Aorta (tissue), 5 donors: ENCODE data around the gene C3orf18. TPM values are rescaled to one million over a fixed set of nuclear protein-coding genes. Genes with fewer than 3 reads are reported as not detected.
"Not testable (repeated sequence)": the region's sequence is repeated elsewhere in the genome, so short reads cannot be mapped to it uniquely, and the experiment has no call there.

Experiments used
- ATAC-seq: fragments of 200-7000 bp; cut with Tn5 transposase; one replicate; pipeline ENCODE4 v1.9.1; 2022; ENCODE audit warnings: moderate library complexity; ENCODE audit not compliant: low FRiP score
- DNase-seq, 2 donors: peaks; one replicate each; pipeline ENCODE4 v3.0.0-alpha.2; 2020
- H3K27ac ChIP-seq, 2 donors: one replicate each; pipeline ENCODE4 v1.5.1; 2013; ENCODE audit warnings: low read length in 2 of 2, mild to moderate bottlenecking in 2 of 2, moderate library complexity in 2 of 2, control low read depth in 1 of 2, inconsistent platforms in 1 of 2, low read depth in 1 of 2
- H3K27me3 ChIP-seq, 2 donors: one replicate each; pipeline ENCODE4 v1.6.1; 2013; ENCODE audit warnings: control low read depth in 1 of 2, low read length in 1 of 2, mild to moderate bottlenecking in 1 of 2, moderate library complexity in 1 of 2; ENCODE audit not compliant: insufficient read depth in 2 of 2, control insufficient read depth in 1 of 2
- H3K36me3 ChIP-seq, 2 donors: one replicate each; pipeline ENCODE4 v1.6.1; 2013; ENCODE audit warnings: control low read depth in 1 of 2, low read length in 1 of 2, mild to moderate bottlenecking in 1 of 2; ENCODE audit not compliant: insufficient read depth in 2 of 2, control insufficient read depth in 1 of 2
- H3K4me1 ChIP-seq, 2 donors: one replicate each; pipeline ENCODE4 v1.6.1; 2013; ENCODE audit warnings: low read length in 2 of 2, control low read depth in 1 of 2, mild to moderate bottlenecking in 1 of 2, moderate library complexity in 1 of 2; ENCODE audit not compliant: insufficient read depth in 2 of 2, control insufficient read depth in 1 of 2
- H3K4me3 ChIP-seq, 2 donors: one replicate each; pipeline ENCODE4 v1.5.1; 2013; ENCODE audit warnings: low read length in 2 of 2, control low read depth in 1 of 2, mild to moderate bottlenecking in 1 of 2
- H3K9me3 ChIP-seq: one replicate; pipeline ENCODE4 v1.6.1; 2013; ENCODE audit warnings: mild to moderate bottlenecking, low read length; ENCODE audit not compliant: control insufficient read depth
- WGBS, 2 donors: extraction: QIAGEN DNeasy Blood & Tissue Kit; methylation state at CpG; one replicate each; pipeline ENCODE4 v1.1.7; 2013; 5-methylcytosine and 5-hydroxymethylcytosine counted together
- intact Hi-C, 2 donors: fragments of 100-400 bp; cut with DNase I; formaldehyde crosslinking; loops; one replicate each; pipeline versions ENCODE4 v1.14.2 to v1.15.0; 2022
- polyA plus RNA-seq, 2 donors: library from polyadenylated mRNA; stranded (reverse); fragments of 200-250 nt; gene quantifications; one replicate each; pipeline ENCODE4 v1.2.3, GENCODE V29; 2013
- total RNA-seq, 2 donors: library from RNA; stranded (reverse); fragmentation: NEBNext Ultra II Directional; extraction: Animal tissue kit (Norgen Biotek cat#: 25700); gene quantifications; one replicate each; pipeline ENCODE4 v1.2.1, GENCODE V29; 2021
- donor health status: healthy with polysubstance abuse.
- donor health status: Bipolar disorder and iron deficiency.
- donor health status: DM: no; HTN: no; CAD: no.
- donor health status: DM: no; HTN: no; CAD: no.
- donor health status: DM: yes; HTN: yes; CAD: no.

Gene C3orf18
- total and polyA plus RNA-seq, 4 donors, result 8.8 to 18.0 (median 16.1) TPM

DNA sequence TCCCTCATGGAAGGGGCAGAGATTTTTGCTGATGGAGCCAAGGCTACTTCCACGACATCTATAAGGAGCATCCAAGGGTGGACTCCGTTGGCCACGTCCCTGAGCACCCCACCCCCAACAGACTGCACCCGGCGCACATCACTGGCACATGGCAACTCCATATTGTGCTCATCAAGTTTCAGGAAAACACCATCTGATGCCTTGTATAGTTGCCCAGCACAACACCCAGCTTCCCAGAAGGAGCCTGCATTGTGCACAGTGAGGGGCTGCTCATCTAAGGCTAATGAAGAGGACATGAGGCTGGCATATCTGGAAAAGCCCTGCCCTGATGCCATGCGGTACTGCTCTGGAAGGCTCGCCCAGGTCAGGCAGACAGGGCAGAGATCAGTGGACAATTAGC is 49.1 kb downstream of the C3orf18 start:
- intact Hi-C loops, result loop anchor here in 1 of 2 donors (5.0 kb wide), 2 partner anchors 94 to 151 kb away; partner anchors contain the start of gene CISH
- H3K4me1 ChIP-seq, result no peaks in the 10 kb centered on the region
- no peak overlapping the region for H3K4me3 ChIP-seq
- no peaks in the 10 kb centered on the region for H3K27me3 ChIP-seq
- no peaks in the 10 kb centered on the region for H3K36me3 ChIP-seq
- WGBS, 2 donors, result 92 to 94% methylated on average over 7 of the region's 7 CpGs
- ATAC-seq, result no peak
- DNase-seq, result no peak
- H3K27ac ChIP-seq, result no peak overlapping the region
- no peaks in the 10 kb centered on the region for H3K9me3 ChIP-seq

- DNase-seq (no peak), ATAC-seq (no peak)
- no peaks in the 10 kb centered on the region for H3K27me3 ChIP-seq
- no peak overlapping the region for H3K4me3 ChIP-seq
- H3K9me3 ChIP-seq, result no peaks in the 10 kb centered on the region
- H3K36me3 ChIP-seq, result no peaks in the 10 kb centered on the region
- H3K4me1 ChIP-seq, result no peaks in the 10 kb centered on the region
- H3K27ac ChIP-seq, result no peak overlapping the region
- WGBS, 2 donors, result 56 to 76% methylated on average over 4 of the region's 4 CpGs
- intact Hi-C loops, result loop anchor here in 1 of 2 donors (5.0 kb wide), 2 partner anchors 95 to 150 kb away; partner anchors contain the start of gene CISH
Observed at GRCh38 chr3:50517721-50518206, 49.8 kb downstream of the C3orf18 start.

DNA sequence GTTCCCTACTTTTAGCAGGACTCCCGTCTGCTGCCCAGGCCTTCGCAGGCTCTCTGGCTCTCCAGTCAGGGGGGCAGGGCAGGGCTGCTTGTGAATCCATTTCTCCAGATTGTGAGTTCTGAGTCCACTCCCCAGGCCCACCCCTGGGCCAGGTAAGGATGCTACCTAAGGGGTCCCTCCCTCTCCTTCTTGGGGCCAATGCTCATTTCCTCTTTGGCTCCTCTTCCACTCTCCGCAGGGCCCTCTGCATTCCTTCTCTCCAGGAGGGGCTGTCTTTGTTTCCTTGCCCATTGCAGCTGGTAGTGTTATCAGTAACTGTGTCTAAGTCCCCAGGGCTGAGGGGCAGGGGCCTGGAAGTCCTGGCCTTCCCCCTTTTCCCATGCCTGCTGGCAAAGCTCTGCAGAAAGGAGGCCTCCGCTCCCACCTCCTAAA is 51.1 kb downstream of the C3orf18 start:
- Histone ChIP-seq H3K36me3 (no peaks in the 10 kb centered on the region), H3K9me3 (no peaks in the 10 kb centered on the region), H3K4me3 (no peak overlapping the region), H3K27ac (no peak overlapping the region), H3K4me1 (no peaks in the 10 kb centered on the region), H3K27me3 (no peaks in the 10 kb centered on the region)
- intact Hi-C loops, result loop anchor here in 1 of 2 donors (5.0 kb wide), 2 partner anchors 96 to 149 kb away; partner anchors contain the start of gene CISH
- DNase-seq, result no peak
- no peak for ATAC-seq
- 55 to 62% methylated on average over 4 of the region's 4 CpGs for WGBS, 2 donors

GRCh38 chr3:50515565-50516439 is 51.7 kb downstream of the C3orf18 start:
- H3K27ac ChIP-seq, result no peak overlapping the region
- ATAC-seq (peak; percentile 52), DNase-seq (peak; percentile 71 to 84)
- H3K9me3 ChIP-seq, result no peaks in the 10 kb centered on the region
- no peaks in the 10 kb centered on the region for H3K36me3 ChIP-seq
- WGBS, 2 donors, result 1 to 6% methylated on average over 22 of the region's 22 CpGs
- no peak overlapping the region for H3K4me3 ChIP-seq
- no peaks in the 10 kb centered on the region for H3K4me1 ChIP-seq
- intact Hi-C loops, result loop anchor here in 1 of 2 donors (5.0 kb wide), 2 partner anchors 96 to 149 kb away; partner anchors contain the start of gene CISH
- no peaks in the 10 kb centered on the region for H3K27me3 ChIP-seq

DNA sequence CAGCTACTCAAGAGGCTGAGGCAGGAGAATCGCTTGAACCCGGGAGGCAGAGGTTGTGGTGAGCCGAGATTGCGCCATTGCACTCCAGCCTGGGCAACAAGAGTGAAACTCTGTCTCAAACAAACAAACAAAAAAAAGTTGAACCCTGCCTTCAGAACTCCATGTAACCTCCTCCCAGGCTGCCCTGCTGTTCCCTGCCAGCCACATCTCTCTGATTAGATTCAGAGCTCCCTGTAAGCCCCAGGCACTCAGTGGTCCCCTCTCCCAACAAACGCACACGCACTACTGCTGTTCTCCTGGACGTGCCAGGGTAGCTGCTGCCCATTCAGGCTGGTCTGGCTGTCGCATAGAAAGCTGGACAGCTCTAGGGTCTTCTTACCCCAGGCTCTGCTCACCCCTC is 54.6 kb downstream of the C3orf18 start:
- intact Hi-C loops, result not testable (repeated sequence)

GRCh38 chr3:50512131-50512530 is 55.4 kb downstream of the C3orf18 start:
- DNase-seq, result no peak
- 95 to 97% methylated on average over 3 of the region's 3 CpGs for WGBS, 2 donors
- no peaks in the 10 kb centered on the region for H3K9me3 ChIP-seq
- H3K27ac ChIP-seq, result no peak overlapping the region
- H3K4me1 ChIP-seq, result no peaks in the 10 kb centered on the region
- H3K36me3 ChIP-seq, result no peaks in the 10 kb centered on the region
- no peaks in the 10 kb centered on the region for H3K27me3 ChIP-seq
- intact Hi-C loops, result no loop called here
- ATAC-seq, result no peak
- H3K4me3 ChIP-seq, result no peak overlapping the region

More for the DNA sequence above, 54.6 kb downstream of the C3orf18 start:
- not testable (repeated sequence) for H3K27ac ChIP-seq, H3K4me1 ChIP-seq, H3K4me3 ChIP-seq, H3K9me3 ChIP-seq, DNase-seq, ATAC-seq, H3K36me3 ChIP-seq, H3K27me3 ChIP-seq
- WGBS, 2 donors, result 89 to 93% methylated on average over 8 of the region's 8 CpGs

DNA sequence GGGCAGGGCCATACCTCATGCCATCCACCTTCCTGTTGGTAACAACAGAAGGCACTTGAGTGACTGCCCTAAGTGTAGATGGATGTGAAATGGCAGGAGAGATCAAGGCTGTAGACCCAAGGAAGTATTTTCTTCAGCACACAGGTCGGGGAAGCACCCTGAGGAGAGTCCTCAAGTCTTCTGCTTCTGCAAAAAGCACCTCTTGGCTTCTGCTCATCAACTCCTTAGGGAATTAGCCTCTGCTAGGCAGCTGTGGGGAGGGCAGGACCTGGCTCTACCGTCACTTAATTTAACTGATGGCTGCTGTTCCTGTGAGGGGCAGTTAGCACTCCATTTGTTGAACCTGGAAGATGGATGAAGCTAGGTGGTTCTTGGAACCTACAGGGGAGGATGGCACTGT is 57.2 kb downstream of the C3orf18 start:
- intact Hi-C loops, result no loop called here
- Histone ChIP-seq H3K27me3 (no peaks in the 10 kb centered on the region), H3K4me1 (no peaks in the 10 kb centered on the region), H3K4me3 (no peak overlapping the region), H3K27ac (no peak overlapping the region), H3K36me3 (no peaks in the 10 kb centered on the region), H3K9me3 (no peaks in the 10 kb centered on the region)
- WGBS, 2 donors, result 92 to 93% methylated on average over 2 of the region's 2 CpGs
- no peak for ATAC-seq
- no peak for DNase-seq

DNA sequence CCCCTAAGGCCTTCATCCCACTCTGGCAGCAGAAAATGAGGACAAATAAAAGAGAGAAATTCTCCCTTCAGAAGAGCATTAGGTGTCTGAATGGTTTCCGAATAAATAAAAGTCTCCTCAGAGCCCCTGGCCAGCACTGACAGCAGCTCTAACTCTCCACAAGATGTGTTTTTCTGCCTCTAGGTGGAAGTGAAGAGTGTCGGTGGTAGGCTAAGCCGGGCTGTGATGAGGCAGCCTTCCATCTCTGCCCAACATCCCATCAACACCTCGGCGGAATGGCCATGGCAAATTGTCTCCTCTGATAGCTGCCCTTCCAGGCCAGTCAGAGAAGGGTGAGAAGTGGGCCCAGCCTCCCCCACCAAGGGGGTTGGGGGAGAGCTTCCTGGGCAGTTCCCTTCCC is 57.8 kb downstream of the C3orf18 start:
- no peak overlapping the region for H3K4me3 ChIP-seq
- intact Hi-C loops, result no loop called here
- H3K9me3 ChIP-seq, result no peaks in the 10 kb centered on the region
- no peaks in the 10 kb centered on the region for H3K4me1 ChIP-seq
- H3K27me3 ChIP-seq, result no peaks in the 10 kb centered on the region
- H3K27ac ChIP-seq, result no peak overlapping the region
- whole genome bisulfite sequencing, 2 donors, result 85 to 87% methylated on average over 5 of the region's 5 CpGs
- DNase-seq, result no peak
- no peaks in the 10 kb centered on the region for H3K36me3 ChIP-seq
- no peak for ATAC-seq

DNA sequence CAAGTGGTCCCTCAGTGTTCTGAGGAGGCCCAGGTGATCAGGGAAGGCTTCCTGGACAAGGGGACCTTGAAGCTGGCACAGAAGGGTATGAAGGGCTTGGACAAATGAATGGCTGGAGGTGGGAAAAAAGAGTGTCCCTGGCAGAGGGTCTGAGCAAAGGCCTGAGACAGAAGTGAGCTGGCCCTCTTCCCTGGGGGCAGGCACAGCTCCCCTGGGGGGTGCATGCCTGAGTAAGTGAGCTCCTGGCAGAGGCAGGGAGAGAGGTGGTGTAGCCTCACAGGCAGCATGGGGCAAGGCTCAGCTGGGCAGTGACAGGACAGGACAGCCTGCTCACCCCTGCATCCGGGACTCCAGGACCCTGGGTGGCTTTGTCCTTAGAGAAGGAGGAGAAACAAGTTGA is 58.7 kb downstream of the C3orf18 start:
- WGBS, 2 donors, result 82 to 100% methylated on average over 1 of the region's 1 CpG
- H3K27ac ChIP-seq, result no peak overlapping the region
- no peaks in the 10 kb centered on the region for H3K27me3 ChIP-seq
- H3K4me1 ChIP-seq, result no peaks in the 10 kb centered on the region
- intact Hi-C loops, result no loop called here
- DNase-seq (no peak), ATAC-seq (no peak)
- no peaks in the 10 kb centered on the region for H3K36me3 ChIP-seq
- no peaks in the 10 kb centered on the region for H3K9me3 ChIP-seq
- no peak overlapping the region for H3K4me3 ChIP-seq
